Mucosa of stomach (tissue), 1 donor: ENCODE results near the gene PRKG1.

Source experiments
- H3K27me3 ChIP-seq: one replicate; pipeline ENCODE4 v1.7.0; 2013; ENCODE audit warnings: mild to moderate bottlenecking, low read length; ENCODE audit not compliant: control insufficient read depth, insufficient read depth
- H3K36me3 ChIP-seq: one replicate; pipeline ENCODE4 v1.7.0; 2013; ENCODE audit warnings: low read length; ENCODE audit not compliant: control insufficient read depth, insufficient read depth
- H3K4me1 ChIP-seq: one replicate; pipeline ENCODE4 v1.7.0; 2013; ENCODE audit warnings: mild to moderate bottlenecking, low read length; ENCODE audit not compliant: control insufficient read depth, insufficient read depth
- H3K4me3 ChIP-seq: one replicate; pipeline ENCODE4 v1.7.0; 2013; ENCODE audit warnings: low read length
- H3K9ac ChIP-seq: one replicate; pipeline ENCODE4 v1.7.0; 2013; ENCODE audit warnings: mild to moderate bottlenecking, low read length, moderate library complexity
- H3K9me3 ChIP-seq: one replicate; pipeline ENCODE4 v1.7.0; 2013; ENCODE audit warnings: mild to moderate bottlenecking, low read length, moderate library complexity; ENCODE audit not compliant: control insufficient read depth
- donor health status: Pancreatic carcinoma.

PRKG1 gene

GRCh38 chr10:51700228-51700817, 626.0 kb downstream of the PRKG1 start:
- H3K27me3 ChIP-seq = no peaks in the 10 kb centered on the region
- peaks cover 18% of the 10 kb centered on the region for H3K4me1 ChIP-seq
- H3K4me3 ChIP-seq = peak overlapping the region; percentile 86
- H3K36me3 ChIP-seq = no peaks in the 10 kb centered on the region
- H3K9ac ChIP-seq = peak overlapping the region; percentile 65
- no peaks in the 10 kb centered on the region for H3K9me3 ChIP-seq

GRCh38 chr10:51705774-51706173, 631.5 kb downstream of the PRKG1 start:
- H3K9me3 ChIP-seq = no peaks in the 10 kb centered on the region
- H3K9ac ChIP-seq = no peak overlapping the region
- no peak overlapping the region for H3K4me3 ChIP-seq
- no peaks in the 10 kb centered on the region for H3K27me3 ChIP-seq
- H3K4me1 ChIP-seq = no peaks in the 10 kb centered on the region
- no peaks in the 10 kb centered on the region for H3K36me3 ChIP-seq

- no peaks in the 10 kb centered on the region for H3K4me1 ChIP-seq
- no peak overlapping the region for H3K9ac ChIP-seq
- H3K9me3 ChIP-seq = no peaks in the 10 kb centered on the region
- H3K4me3 ChIP-seq = no peak overlapping the region
- no peaks in the 10 kb centered on the region for H3K36me3 ChIP-seq
- no peaks in the 10 kb centered on the region for H3K27me3 ChIP-seq
Observed at GRCh38 chr10:51706225-51706624, 631.9 kb downstream of the PRKG1 start.

GRCh38 chr10:51707392-51707791, 633.1 kb downstream of the PRKG1 start:
- Histone ChIP-seq H3K9ac (no peak overlapping the region), H3K9me3 (no peaks in the 10 kb centered on the region), H3K27me3 (no peaks in the 10 kb centered on the region), H3K36me3 (no peaks in the 10 kb centered on the region), H3K4me3 (no peak overlapping the region), H3K4me1 (no peaks in the 10 kb centered on the region)

- no peaks in the 10 kb centered on the region for H3K36me3 ChIP-seq
- no peaks in the 10 kb centered on the region for H3K27me3 ChIP-seq
- no peak overlapping the region for H3K4me3 ChIP-seq
- H3K9me3 ChIP-seq = no peaks in the 10 kb centered on the region
- no peaks in the 10 kb centered on the region for H3K4me1 ChIP-seq
- H3K9ac ChIP-seq = no peak overlapping the region
Observed at GRCh38 chr10:51707821-51708424, 633.6 kb downstream of the PRKG1 start.

- no peaks in the 10 kb centered on the region for H3K4me1 ChIP-seq
- no peaks in the 10 kb centered on the region for H3K27me3 ChIP-seq
- no peak overlapping the region for H3K9ac ChIP-seq
- H3K4me3 ChIP-seq = no peak overlapping the region
- H3K36me3 ChIP-seq = no peaks in the 10 kb centered on the region
- H3K9me3 ChIP-seq = no peaks in the 10 kb centered on the region
Observed at GRCh38 chr10:51708609-51709008, 634.3 kb downstream of the PRKG1 start.

- H3K27me3 ChIP-seq = no peaks in the 10 kb centered on the region
- H3K9ac ChIP-seq = no peak overlapping the region
- H3K36me3 ChIP-seq = no peaks in the 10 kb centered on the region
- no peaks in the 10 kb centered on the region for H3K9me3 ChIP-seq
- H3K4me1 ChIP-seq = no peaks in the 10 kb centered on the region
- no peak overlapping the region for H3K4me3 ChIP-seq
Observed at GRCh38 chr10:51709324-51709972, 635.2 kb downstream of the PRKG1 start.

GRCh38 chr10:51711519-51711891, 637.2 kb downstream of the PRKG1 start:
- H3K4me3 ChIP-seq = no peak overlapping the region
- H3K4me1 ChIP-seq = no peaks in the 10 kb centered on the region

GRCh38 chr10:51716981-51717380, 642.7 kb downstream of the PRKG1 start:
- no peak overlapping the region for H3K9ac ChIP-seq
- no peak overlapping the region for H3K4me3 ChIP-seq
- H3K9me3 ChIP-seq = no peaks in the 10 kb centered on the region
- H3K36me3 ChIP-seq = no peaks in the 10 kb centered on the region
- peaks cover 5% of the 10 kb centered on the region for H3K4me1 ChIP-seq
- H3K27me3 ChIP-seq = no peaks in the 10 kb centered on the region

More at GRCh38 chr10:51711519-51711891, 637.2 kb downstream of the PRKG1 start:
- Histone ChIP-seq H3K9me3 (no peaks in the 10 kb centered on the region), H3K27me3 (no peaks in the 10 kb centered on the region), H3K36me3 (no peaks in the 10 kb centered on the region), H3K9ac (no peak overlapping the region)

GRCh38 chr10:51718804-51719291, 644.6 kb downstream of the PRKG1 start:
- no peak overlapping the region for H3K9ac ChIP-seq
- no peak overlapping the region for H3K4me3 ChIP-seq
- no peaks in the 10 kb centered on the region for H3K36me3 ChIP-seq
- H3K27me3 ChIP-seq = no peaks in the 10 kb centered on the region
- no peaks in the 10 kb centered on the region for H3K9me3 ChIP-seq
- peaks cover 5% of the 10 kb centered on the region for H3K4me1 ChIP-seq

- Histone ChIP-seq H3K36me3 (no peaks in the 10 kb centered on the region), H3K4me1 (peaks cover under 1% of the 10 kb centered on the region), H3K9ac (no peak overlapping the region), H3K9me3 (no peaks in the 10 kb centered on the region), H3K27me3 (no peaks in the 10 kb centered on the region), H3K4me3 (no peak overlapping the region)
Observed at GRCh38 chr10:51724038-51724437, 649.8 kb downstream of the PRKG1 start.

- Histone ChIP-seq H3K27me3 (no peaks in the 10 kb centered on the region), H3K9ac (no peak overlapping the region), H3K4me1 (peaks cover 9% of the 10 kb centered on the region), H3K4me3 (no peak overlapping the region), H3K36me3 (no peaks in the 10 kb centered on the region), H3K9me3 (no peaks in the 10 kb centered on the region)
Observed at GRCh38 chr10:51729822-51730555, 655.7 kb downstream of the PRKG1 start.
